SU-DHL-6 (cell line): ENCODE measurements around the gene GLIS2.

Experiments
- EZH2phosphoT487 ChIP-seq: fragments of 200-600 bp; sonication (generic), shearing (Covaris generic); conservative IDR thresholded peaks from 2 replicates; pipeline ENCODE4 v1.6.1; 2018; ENCODE audit warnings: mild to moderate bottlenecking, antibody characterized with exemption, low read length, moderate library complexity, mixed read lengths
- TF ChIP-seq, protein P1 (sequence below): fragments of 200-600 bp; sonication (generic); IDR thresholded peaks from one replicate; pipeline ENCODE4 v1.5.1; 2017; ENCODE audit warnings: antibody characterized with exemption, mild to moderate bottlenecking, low read length, moderate library complexity; ENCODE audit not compliant: insufficient read depth, poor library complexity, severe bottlenecking

DNA sequence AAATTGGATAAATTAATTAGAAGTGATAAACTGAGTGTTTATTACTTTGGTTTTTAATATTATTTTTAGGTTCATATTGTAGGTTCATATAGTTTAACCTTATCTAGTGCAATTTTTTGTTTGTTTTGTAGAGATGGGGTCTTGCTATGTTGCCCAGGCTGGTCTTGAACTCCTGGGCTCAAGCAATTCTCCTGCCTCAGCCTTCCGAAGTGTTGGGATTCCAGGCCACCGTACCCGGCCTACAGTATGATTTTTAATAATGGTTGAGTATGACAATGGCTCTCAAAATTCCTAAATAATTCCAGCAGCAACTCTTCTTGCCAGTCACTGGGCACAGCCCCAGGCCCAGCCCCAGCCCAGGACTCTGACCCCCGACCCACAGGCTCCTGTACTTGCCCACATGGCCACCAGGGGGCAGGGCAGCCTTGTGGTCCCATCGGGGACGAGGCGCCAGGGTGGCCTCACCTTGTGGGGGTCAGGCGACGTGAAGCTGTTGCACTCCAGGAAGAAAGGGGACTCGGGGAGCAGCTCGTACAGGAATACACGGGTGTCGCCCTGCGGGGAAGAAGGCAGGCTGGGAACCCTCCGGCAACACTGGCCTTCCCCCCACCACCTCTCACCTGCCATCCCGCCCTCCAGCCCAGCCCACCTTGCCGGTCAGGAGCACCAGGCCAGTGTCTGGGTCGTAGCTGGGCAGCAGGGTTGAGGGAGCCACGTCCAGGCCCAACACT lies 43.1 kb downstream of the GLIS2 start:
- TF ChIP-seq, protein P1, sequence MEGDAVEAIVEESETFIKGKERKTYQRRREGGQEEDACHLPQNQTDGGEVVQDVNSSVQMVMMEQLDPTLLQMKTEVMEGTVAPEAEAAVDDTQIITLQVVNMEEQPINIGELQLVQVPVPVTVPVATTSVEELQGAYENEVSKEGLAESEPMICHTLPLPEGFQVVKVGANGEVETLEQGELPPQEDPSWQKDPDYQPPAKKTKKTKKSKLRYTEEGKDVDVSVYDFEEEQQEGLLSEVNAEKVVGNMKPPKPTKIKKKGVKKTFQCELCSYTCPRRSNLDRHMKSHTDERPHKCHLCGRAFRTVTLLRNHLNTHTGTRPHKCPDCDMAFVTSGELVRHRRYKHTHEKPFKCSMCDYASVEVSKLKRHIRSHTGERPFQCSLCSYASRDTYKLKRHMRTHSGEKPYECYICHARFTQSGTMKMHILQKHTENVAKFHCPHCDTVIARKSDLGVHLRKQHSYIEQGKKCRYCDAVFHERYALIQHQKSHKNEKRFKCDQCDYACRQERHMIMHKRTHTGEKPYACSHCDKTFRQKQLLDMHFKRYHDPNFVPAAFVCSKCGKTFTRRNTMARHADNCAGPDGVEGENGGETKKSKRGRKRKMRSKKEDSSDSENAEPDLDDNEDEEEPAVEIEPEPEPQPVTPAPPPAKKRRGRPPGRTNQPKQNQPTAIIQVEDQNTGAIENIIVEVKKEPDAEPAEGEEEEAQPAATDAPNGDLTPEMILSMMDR: peak; percentile 89
- TF ChIP-seq EZH2phosphoT487: no peak
